K562 (cell line): ENCODE measurements around the gene DEDD2. TPM values are rescaled to one million over a fixed set of nuclear protein-coding genes. Genes with fewer than 3 reads are reported as not detected.

Experiments
- ATF3 ChIP-seq, 2 experiments: fragments of 450-650 bp in 1 of 2; sonication (generic) in 1 of 2; formaldehyde crosslinking in 1 of 2; IDR thresholded peaks in 1 of 2; conservative IDR thresholded peaks in 1 of 2; 2 replicates each; pipeline versions ENCODE4 v1.6.1 to v1.8.1; 2016 to 2023; ENCODE audit warnings: mild to moderate bottlenecking in 2 of 2, moderate library complexity in 2 of 2, inconsistent platforms in 1 of 2, missing genetic modification reagents in 1 of 2
- CBX8 ChIP-seq: fragments of 200-600 bp; sonication (generic); IDR thresholded peaks from 2 replicates; pipeline ENCODE4 v1.6.1; 2012; ENCODE audit warnings: borderline replicate concordance, mixed run types, low read depth, mild to moderate bottlenecking, moderate library complexity, mixed read lengths, low read length, control low read depth, inconsistent platforms; ENCODE audit not compliant: poor library complexity, severe bottlenecking; ENCODE audit errors: extremely low read depth
- HMBOX1 ChIP-seq: sonication (generic); IDR thresholded peaks from 2 replicates; pipeline ENCODE4 v1.6.1; 2016
- HMGN3 ChIP-seq: IDR thresholded peaks from 2 replicates; pipeline ENCODE4 v1.6.1; 2011; ENCODE audit warnings: borderline replicate concordance, low read depth, mild to moderate bottlenecking, mixed read lengths, low read length; ENCODE audit not compliant: insufficient read length; ENCODE audit errors: extremely low read depth
- LEF1 ChIP-seq: fragments of 450-650 bp; IDR thresholded peaks from 2 replicates; pipeline ENCODE4 v1.6.1; 2016; ENCODE audit warnings: mild to moderate bottlenecking
- NFE2 ChIP-seq: IDR thresholded peaks from 2 replicates; pipeline ENCODE4 v1.6.1; 2014; ENCODE audit warnings: antibody characterized with exemption, low read depth
- PML ChIP-seq: IDR thresholded peaks from 2 replicates; pipeline ENCODE4 v1.6.1; 2012; ENCODE audit warnings: low read length, inconsistent platforms
- RB1 ChIP-seq: fragments of 450-650 bp; IDR thresholded peaks from 2 replicates; pipeline ENCODE4 v1.6.1; 2017; ENCODE audit warnings: low read depth, mild to moderate bottlenecking
- SMARCE1 ChIP-seq: fragments of 450-650 bp; IDR thresholded peaks from 2 replicates; pipeline ENCODE4 v1.7.1; 2016; ENCODE audit warnings: mild to moderate bottlenecking
- SP1 ChIP-seq: sonication (generic); formaldehyde crosslinking; IDR thresholded peaks from 2 replicates; pipeline ENCODE4 v1.8.1; 2022; ENCODE audit warnings: mild to moderate bottlenecking, missing genetic modification reagents
- SRSF7 ChIP-seq: fragments of 200-400 bp; formaldehyde crosslinking; optimal IDR thresholded peaks from 2 replicates; pipeline ENCODE3; 2017; ENCODE audit warnings: mild to moderate bottlenecking, low read depth, low read length
- ZBTB40 ChIP-seq, 2 experiments: fragments of 450-650 bp in 1 of 2; sonication (generic) in 1 of 2; formaldehyde crosslinking in 1 of 2; IDR thresholded peaks; 2 replicates each; pipeline versions ENCODE4 v1.7.1 to v1.9.0; 2016 to 2022; ENCODE audit warnings: inconsistent platforms in 1 of 2, mild to moderate bottlenecking in 1 of 2, missing genetic modification reagents in 1 of 2
- ZC3H8 ChIP-seq: fragments of 450-650 bp; IDR thresholded peaks from 2 replicates; pipeline ENCODE4 v1.6.1; 2017
- ZNF124 ChIP-seq: sonication (generic); formaldehyde crosslinking; IDR thresholded peaks from 2 replicates; pipeline ENCODE4 v1.8.1; 2022; ENCODE audit warnings: missing genetic modification reagents
- ZNF695 ChIP-seq: fragments of 450-650 bp; formaldehyde crosslinking; IDR thresholded peaks from 2 replicates; pipeline ENCODE4 v1.4.0; 2020; ENCODE audit warnings: mild to moderate bottlenecking, moderate library complexity
- polyA plus RNA-seq, 8 experiments: library from polyadenylated mRNA; depleted of rRNA in 4 of 8; stranded (reverse) in 5 of 8; unstranded in 3 of 8; fragments of >200 nt; fragmentation: Nextera tagmentation in 2 of 8; fragmentation: Illumina TruSeq in 1 of 8; extraction: Ambion mirVana in 2 of 8; extraction: Trizol in 1 of 8; gene quantifications; 2 replicates each; pipeline versions ENCODE4 v1.2.1 to v1.2.3, GENCODE V29; 2011 to 2014; ENCODE audit warnings: inconsistent platforms in 1 of 8, missing spikeins in 1 of 8
- total RNA-seq, 7 experiments: library from RNA; depleted of rRNA in 6 of 7; stranded (reverse); fragments of >200 nt in 6 of 7; fragmentation: Illumina TruSeq in 2 of 7; extraction: Trizol in 2 of 7; gene quantifications; 2 replicates each; pipeline versions ENCODE4 v1.2.1 to v1.2.3, GENCODE V29; 2011 to 2021; ENCODE audit warnings: low replicate concordance in 1 of 7

The DEDD2 gene
- total and polyA plus RNA-seq, 9 of the 15 experiments (the other 6 are each of a cell fraction or from before 2014, with no cell fraction given): 4.3 to 43.0 (median 29.2) TPM

GRCh38 chr19:42199440-42200115, 17.9 kb downstream of the DEDD2 start (continued):
- TF ChIP-seq SRSF7 (no peak), ZNF695 (CRISPR knock-in tag) (no peak), LEF1 (0 out of 2 replicates have a peak, but pooled peaks have one; percentile 17), NFE2 (no peak), CBX8 (no peak), HMBOX1 (no peak; the same call in 1 of the 2 replicates), RB1 (0 out of 2 replicates have a peak, but pooled peaks have one; percentile 33), ZC3H8 (peak; percentile 80; the same call in 1 of the 2 replicates), ZNF124 (CRISPR knock-in tag) (no peak), HMGN3 (peak; percentile 17), ATF3 (IDR thresholded peaks at IDR 0.05) (no peak; the same call in 1 of the 2 replicates), ATF3 (CRISPR knock-in tag; conservative IDR thresholded peaks at IDR 0.05) (no peak), SMARCE1 (peak; percentile 67; the same call in 1 of the 2 replicates), SP1 (CRISPR knock-in tag) (peak; percentile 59; the same call in 1 of the 2 replicates), PML (no peak), ZBTB40 (IDR thresholded peaks at IDR 0.05) (peak; percentile 77), ZBTB40 (CRISPR knock-in tag; IDR thresholded peaks at IDR 0.05) (no peak)
